Epidermal melanocyte (primary cell): ENCODE measurements around the gene GLB1L3.
"Not testable (repeated sequence)": the region's sequence is repeated elsewhere in the genome, so short reads cannot be mapped to it uniquely, and the experiment has no call there.

Source experiments
- DNase-seq: peaks from one replicate; pipeline ENCODE4 v3.0.0; 2011; ENCODE audit warnings: low spot score; ENCODE audit not compliant: insufficient read length

GLB1L3 gene

DNA sequence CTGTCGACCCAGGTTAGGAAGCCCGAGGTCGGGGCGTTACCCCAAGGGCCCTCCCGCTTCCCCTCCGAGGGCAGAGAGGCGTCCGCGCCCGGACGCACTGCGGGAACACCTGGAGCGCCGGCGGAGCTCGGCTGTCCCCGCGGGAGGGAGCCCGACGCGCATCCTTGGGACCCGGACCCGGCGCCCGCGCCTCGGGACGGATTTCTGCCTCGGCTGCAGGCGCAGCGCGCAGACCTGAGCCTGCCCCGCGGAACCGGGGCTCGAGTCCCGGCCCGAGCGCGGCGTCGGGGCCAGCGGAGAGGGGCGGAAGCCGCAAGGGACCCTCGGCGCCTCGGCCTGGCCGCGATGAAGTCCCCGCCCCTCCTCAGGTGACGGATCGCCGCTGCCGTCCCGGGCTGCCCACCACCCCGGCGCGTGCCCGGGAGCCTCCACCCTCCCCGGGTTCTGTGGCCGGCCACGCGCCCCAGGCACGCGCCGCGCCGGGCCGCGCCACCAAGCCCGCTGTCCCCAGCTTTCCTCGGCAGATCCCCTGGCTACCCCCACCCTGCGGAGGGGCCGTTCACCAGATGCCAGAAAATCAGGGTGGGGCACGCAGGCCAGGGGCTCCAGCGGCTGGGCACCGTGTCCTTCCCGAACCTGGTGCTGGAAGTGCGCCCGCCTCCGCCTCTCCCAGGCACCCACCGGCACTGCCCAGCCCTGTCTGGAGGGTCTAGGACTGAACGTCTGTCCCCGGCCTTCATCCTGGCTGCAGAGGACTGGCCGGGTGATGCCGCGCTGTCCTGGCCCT lies 410 bp downstream of the GLB1L3 start:
- no peak for DNase-seq

DNA sequence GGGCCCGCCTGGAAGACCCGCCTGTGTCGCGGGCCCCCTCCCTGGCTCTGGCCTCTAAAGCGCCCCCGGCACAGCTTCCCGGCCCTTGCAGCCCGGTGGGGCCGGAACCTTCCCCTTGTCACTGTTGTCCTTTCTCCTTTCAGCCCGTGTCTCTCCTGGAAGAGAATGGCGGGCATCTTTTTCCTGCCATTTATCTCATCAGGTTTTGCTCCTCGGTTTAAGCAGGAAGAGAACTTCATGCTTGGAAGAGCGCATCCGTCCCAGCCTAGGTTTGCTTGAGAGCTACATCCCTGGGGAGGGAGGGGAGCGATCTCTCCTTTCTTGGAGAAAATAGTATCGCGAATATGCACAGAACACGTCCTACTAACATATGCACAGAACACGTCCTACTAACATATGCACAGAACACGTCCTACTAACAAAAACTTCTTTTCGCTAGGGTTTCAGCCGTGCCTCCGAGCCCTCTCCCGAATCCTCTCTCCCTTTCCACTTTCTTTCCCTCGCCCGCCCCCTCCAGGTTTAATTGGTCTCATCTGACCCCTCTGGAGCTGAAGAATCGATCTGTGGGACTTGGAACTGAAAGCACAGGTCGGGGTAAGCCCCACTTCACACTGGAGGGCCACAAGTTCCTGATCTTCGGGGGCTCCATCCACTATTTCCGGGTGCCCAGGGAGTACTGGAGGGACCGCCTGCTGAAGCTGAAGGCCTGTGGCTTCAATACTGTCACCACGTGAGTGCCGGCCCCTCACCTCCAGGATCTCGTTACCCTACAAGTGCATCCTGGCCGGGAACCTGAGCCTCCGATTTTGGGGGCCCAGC lies 1.2 kb downstream of the GLB1L3 start:
- DNase-seq: no peak

DNA sequence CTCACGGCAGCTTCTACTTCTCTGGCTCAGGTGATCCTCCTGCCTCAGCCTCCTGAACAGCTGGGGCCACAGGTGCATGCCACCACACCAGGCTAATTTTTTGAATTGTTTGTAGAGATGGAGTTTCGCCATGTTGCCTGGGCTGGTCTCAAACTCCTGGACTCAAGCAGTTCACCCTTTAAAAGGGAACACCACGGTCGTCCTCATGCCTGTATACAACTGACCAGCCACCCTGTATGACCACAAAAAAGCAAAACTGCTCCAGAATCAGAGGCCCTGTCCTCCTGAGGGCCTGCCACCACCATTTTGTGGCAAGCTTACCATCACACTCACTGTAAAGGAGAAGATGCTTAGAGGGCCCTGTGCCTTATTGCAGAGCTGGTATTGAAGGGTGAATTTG lies 2.2 kb downstream of the GLB1L3 start:
- DNase-seq: no peak

DNA sequence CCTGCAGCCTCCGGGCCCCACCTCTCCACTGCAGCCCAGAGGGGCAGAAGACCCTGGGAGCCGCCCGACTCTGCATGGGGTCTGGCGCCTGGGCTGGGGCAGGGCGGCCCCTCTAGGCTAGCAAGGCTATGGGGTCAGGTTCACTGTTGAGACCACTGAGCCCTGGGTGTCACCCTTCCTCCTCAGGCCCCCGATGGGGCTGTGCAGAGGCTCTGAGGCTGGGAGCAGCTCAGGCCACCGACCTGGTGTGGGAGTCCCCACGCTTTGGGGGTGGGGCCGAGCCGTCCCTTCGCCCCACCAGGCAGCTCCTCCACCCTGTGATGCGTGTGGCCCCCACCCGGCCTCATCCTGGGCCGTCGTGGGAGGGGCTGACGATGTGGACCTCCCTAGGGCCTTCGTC lies 5.5 kb downstream of the GLB1L3 start:
- not testable (repeated sequence) for DNase-seq

DNA sequence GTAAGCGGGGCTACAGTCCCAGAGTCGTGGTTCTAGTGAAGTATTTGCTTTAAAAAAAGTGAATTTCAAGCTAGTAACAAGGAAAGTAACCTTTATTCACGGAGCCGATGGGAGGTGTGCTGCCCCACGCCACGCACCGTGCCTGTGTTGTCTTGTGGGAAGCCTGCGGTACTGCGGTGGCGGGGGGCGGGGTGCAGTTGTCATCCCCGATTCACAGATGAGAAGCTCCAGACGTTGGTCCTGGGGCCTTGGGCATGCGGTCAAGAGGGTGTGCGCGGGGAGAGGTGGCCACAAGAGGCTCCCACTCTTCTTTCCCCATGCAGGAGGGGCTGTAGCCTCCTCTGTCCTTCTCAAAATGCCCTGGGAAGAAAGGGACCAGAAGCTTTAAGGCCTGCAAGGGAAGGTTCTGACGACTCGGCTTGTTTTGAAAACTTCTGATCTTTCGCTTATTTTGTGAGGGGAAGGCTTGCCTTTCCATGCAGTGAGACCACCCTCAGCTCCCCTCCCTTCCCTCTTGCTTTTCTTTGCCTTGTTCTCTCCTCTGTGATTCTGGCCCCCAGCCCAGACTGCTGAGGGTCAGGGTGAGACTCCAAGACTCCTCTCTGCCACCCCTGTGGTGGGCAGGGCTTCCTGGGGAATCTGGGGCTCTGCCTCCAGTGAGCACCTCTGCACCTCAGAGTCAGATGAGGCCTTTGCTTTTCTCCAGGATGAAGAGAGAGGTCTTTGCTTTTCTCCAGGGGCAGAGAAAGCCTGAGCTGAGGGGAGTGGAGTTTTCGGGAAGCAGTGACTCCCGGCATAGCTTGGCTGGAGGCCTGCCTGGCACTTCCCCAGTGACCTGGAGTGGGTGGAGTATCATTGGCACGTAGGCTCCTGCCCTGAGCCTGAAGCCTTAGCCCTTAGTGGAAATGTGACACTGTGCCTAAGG lies 6.2 kb downstream of the GLB1L3 start:
- no peak for DNase-seq

DNA sequence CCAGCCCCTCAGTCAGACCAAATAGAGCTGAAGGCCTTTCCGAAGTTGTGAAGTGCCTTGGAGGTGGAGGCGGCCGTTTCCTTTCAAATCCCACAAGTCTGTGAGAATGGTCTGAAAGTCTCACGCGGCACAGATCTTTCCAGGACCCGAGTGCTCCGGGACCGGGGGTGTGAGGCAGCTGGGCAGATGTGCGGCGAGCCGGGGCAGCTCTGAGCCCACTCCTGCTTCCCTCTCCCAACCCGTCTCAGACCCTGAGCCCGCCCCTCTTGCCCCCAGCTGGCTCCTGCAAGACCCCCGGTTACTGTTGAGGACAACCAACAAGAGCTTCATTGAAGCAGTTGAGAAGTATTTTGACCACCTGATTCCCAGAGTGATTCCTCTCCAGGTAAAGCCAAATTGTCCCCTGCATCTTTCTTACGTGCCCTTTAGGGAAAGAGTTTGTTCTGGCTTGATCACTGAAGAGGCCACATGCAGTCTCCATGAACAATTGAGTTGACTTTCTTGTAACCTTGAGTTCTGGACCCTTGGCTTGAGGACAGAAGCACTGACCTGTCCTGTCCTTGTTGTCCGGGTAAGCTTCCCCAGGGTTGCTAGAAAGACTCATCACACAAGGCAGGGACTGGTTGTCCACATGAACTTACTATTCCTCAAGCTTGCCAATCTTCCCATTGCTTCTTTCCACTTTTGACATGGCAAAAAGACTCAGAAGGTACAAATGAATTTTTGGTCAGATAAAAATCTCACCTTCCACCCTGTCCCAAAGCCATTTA lies 7.5 kb downstream of the GLB1L3 start:
- no peak for DNase-seq

DNA sequence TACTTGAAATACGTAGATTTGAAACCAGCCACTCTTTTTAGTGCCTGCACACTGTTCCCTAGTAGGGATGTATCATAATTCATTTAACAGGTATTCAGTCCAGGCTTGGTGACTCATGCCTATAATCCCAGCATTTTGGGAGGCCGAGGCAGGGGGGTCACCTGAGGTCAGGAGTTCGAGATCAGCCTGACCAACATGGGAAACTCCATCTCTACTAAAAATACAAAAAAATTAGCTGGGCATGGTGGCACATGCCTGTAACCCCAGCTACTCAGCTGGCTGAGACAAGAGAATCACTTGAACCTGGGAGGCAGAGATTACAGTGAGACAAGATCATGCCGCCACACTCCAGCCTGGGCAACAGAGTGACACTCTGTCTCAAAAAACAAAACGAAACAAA lies 8.2 kb downstream of the GLB1L3 start:
- DNase-seq: not testable (repeated sequence)

DNA sequence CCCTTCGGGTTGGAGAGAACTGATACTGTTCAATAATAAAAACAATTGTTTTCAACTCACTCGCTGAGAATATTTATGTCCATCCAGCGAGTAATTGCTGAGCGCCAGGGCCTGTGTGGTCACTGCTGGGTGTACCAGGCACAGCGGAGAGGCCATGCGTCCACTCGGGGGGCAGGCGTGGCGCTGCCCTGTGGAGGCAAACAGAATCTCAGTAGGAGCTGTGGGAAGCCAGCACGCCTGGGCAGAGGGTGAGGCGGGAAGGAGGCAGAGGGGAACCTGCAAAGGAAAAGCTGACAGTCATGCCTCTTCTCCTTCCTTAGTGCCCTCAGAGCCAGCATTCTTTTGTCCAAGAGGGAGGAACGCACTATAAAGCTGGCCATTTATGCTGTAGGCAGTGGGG lies 11.4 kb downstream of the GLB1L3 start:
- DNase-seq: no peak

DNA sequence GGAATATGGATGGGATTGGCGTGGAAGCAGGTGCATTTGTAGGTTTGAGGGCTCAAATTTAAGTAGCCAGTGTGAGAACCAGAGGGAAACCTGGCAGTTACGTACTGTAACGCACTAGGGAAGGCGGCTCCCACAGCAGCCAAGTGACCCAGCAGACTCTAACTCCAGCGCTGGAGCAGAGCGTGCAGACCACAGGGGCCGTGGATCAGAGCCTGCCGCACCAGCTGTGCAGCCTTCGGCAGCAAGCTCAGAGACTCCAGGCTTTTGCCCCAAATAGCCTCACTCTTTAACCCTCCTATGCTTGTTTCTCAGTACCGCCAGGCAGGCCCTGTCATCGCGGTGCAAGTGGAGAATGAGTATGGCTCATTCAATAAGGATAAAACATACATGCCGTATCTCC lies 12.3 kb downstream of the GLB1L3 start:
- no peak for DNase-seq

DNA sequence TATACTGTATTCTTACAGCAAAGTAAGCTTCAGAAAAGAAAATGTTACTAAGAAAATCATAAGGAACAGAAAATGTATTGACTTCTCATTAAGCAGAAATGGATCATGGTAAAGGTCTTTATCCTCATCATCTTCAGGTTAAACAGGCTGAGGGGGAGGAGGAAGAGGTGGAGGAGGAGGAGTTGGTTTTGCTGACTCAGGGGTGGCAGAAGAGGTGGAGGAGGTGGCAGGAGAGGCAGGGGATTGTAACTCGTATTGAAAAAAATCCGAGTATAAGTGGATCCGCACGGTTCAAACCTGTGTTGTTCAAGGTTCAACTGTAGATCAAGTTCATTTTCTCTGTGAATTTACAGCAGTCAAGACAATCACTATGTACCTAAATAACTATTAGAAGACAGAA lies 13.0 kb downstream of the GLB1L3 start:
- no peak for DNase-seq

DNA sequence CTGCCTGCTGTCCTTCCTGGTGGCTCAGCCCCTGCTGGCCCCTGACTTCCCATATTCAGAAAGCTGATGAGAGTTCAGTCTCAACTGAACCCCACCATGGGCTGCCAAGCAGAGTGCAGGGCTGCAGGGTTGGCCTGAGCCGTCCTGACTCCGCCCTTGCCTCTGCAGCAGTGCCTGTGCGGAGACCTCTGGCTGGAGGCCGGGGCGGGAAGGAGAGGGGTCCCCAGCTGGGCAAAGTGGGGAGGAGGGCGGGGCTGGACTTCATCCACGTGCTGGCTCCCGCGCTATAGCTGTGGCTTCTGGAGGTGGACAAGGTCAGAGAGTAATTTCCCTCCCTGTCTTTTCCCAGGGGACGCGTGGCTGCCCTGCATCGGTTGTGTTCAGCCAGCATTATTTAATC lies 13.6 kb downstream of the GLB1L3 start:
- DNase-seq: no peak

DNA sequence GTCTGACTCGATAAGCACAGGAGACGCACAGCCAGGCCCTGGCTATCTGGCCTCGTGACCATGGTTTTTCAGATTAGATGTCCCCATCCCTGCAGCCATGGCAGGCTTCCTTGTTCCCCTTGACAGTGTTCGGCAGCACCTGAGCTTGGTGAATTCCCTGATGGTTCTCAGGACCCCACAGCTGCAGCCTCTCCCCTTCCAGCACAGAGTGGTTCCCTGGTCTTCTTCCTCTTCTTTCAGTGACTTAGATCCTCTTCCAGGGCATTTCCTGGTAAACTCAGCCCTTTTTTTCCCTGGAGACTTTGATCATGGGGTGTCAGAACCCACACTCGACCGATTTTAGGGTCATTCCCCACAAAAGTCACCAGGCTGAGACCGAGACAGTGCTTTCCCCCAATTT lies 14.5 kb downstream of the GLB1L3 start:
- DNase-seq: no peak

DNA sequence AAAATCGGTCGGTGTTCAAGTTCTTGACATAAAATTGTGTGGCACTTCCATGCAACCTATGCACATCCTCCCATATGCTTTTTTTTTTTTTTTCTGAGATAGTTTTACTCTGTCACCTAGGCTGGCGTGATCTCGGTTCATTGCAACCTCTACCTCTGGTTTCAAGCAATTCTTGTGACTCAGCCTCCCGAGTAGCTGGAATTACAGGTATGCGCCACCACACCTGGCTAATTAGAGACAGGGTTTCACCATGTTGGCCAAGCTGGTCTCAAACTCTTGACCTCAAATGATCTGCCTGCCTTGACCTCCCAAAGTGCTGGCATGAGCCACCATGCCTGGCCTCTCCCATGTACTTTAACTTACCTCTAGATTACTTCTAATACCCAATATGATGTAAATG lies 15.0 kb downstream of the GLB1L3 start:
- no peak for DNase-seq

DNA sequence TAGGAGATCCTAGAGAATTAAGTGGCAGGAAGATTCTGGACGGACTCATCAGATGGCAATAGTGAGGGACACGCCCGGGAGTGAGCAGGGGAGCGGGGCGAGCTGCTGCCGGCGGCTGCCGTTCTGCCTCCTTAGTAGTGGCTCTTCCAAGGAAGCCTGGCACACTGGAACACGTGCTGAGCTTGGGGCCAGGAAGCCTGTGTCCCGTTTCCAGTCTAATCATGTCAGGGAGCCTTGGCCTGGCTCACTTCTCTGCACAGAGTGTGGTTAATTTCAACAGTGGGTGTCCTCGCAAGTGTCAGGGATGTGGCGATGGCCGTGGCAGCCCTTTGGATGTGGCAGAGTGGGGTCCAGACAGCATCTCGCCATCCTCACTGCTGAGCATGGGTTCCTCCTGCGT lies 16.5 kb downstream of the GLB1L3 start:
- no peak for DNase-seq

DNA sequence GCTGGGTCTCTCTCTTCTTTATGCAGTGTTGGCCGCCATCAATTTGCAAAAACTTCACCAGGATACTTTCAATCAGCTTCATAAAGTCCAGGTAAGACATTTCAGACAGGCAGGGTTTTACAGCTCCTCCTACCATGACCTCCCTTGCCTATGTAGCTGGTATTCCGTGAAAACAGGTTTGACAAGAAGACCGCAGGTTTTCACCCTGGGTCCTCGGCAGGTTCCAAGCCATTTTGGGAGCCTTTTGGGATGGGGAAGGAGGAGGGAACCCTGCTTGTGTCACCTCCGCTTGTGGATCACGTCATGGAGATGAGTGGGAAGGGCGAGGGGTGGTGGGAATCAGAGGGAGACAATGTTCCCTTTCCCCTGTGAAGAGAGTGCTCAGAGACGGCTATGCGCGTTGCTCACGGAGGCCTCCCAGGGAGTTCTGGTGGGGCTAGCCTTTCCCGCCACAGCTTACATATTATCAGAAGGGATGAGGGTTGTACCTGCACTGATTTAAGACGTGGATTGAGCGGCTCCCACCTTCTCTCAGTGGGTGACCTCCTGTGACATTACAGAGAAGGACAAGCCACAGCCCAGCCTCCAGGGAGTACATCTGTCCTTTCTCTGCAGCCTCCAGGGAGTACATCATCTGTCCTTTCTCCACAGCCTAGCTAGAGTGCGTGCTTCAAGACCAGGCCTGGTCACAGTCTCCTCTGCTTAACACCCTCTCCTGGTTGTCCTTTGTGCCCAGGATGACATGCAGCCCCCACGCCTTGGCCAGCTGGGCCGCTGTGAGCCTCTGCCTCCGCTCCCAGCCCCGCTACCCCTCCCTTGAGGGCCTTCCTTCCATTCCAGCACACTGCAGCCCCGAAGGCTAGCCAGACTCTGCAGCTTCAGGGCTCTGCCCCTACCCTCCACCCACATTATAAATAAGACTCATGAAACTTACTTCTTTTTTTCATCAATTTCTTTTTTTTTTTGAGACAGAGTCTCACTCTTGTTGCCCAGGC lies 17.2 kb downstream of the GLB1L3 start:
- DNase-seq: no peak

DNA sequence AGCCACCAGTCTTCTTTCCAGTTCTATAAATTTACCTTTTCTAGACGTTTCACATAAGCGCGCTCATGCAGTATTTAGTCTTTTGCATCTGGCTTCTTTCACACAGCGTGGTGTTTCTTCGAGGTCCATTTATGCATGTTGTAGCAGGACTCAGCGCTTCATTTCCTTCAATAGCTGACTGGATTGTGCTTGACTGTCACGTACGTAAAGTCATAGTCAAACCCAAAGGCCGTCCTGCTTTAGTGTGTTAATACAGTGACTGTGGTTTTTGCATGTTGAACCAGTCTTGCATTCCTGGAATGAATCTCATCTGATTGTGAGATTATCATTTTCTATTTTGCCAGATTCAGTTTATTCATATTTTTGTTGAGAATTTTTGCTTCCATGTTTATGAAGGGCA lies 18.5 kb downstream of the GLB1L3 start:
- DNase-seq: no peak

DNA sequence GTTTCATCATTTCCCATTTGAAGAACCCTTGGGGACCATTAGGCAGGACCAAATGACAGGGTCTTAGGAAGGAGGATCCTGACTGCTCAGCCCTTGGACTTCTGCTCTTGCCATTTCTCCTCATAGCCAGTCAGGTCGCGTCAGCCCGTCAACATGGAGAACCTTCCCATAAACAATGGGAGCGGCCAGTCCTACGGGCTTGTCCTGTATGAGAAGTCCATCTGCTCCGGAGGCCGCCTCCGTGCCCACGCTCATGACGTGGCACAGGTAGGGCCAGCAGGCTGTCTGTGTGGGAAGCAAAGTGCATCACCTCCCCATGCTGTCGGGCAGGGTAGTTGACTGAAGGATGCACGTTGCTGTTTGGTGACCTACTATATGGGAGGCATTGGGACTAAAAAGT lies 36.0 kb downstream of the GLB1L3 start:
- DNase-seq: no peak

DNA sequence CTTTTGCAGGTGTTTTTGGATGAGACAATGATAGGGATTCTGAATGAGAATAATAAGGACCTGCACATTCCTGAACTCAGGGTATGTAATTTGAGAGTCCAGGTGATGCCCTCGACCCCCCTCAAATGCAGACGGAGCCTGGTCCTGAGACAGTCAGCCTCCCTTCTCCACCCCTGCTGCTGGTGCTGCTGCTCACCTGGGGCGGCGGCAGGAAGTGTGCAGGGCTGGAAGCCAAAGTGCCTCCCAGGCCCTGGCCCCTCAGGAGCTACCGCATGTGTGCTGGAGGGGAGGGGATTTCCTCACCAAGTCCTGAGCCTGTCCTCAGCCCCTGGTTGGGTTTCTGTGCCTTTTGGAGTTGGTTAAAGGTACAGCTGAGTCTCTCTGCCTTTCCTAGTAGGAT lies 36.6 kb downstream of the GLB1L3 start:
- no peak for DNase-seq

DNA sequence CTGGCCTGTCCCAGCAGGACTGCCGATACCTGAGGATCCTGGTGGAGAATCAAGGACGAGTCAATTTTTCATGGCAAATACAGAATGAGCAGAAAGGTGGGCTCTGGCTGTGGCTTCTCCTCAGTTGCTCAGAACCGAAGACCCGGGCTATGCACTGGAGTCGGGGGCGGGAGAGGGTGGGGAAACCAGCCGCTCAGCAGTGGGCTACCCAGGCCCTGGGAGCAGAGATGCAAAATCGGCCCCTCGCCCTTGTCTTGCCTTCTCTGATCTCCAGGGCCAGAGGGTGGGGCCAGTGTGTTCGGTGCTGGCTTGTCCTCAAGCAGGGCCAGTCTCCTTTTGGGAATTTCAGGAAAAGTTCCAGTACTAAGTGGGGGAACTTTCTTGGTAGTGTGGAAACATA lies 37.2 kb downstream of the GLB1L3 start:
- DNase-seq: no peak
